OCI-LY7 (cell line): Measurements from ENCODE around the gene SGMS1. TPM values are rescaled to one million over a fixed set of nuclear protein-coding genes. Genes with fewer than 3 reads are reported as not detected.

ENCODE experiments used
- BruUV-seq: library from RNA; stranded (reverse); fragments of 400-500 nt; replicated peaks from 2 replicates; lab custom pipeline; 2021; lab: Mats Ljungman, UMichigan
- CTCF ChIA-PET: fragments of 300-600 bp; sonication (Branson Sonifier 250); formaldehyde crosslinking; loops from one replicate; lab custom pipeline; 2022; ENCODE audit warnings: antibody characterized with exemption; ENCODE audit not compliant: unreplicated experiment; lab: Charles Lee
- POLR2A ChIA-PET: fragments of 300-600 bp; sonication (Branson Sonifier 250); formaldehyde crosslinking; loops from one replicate; lab custom pipeline; 2022; ENCODE audit warnings: antibody characterized with exemption; lab: Charles Lee
- DNase-seq: peaks from one replicate; pipeline ENCODE4 v3.0.0-alpha.2; 2015; ENCODE audit warnings: low spot score
- H2AFZ ChIP-seq: fragments of 200-600 bp; sonication (generic), shearing (Covaris generic); 2 replicates; pipeline ENCODE4 v1.6.1; 2014; ENCODE audit warnings: mild to moderate bottlenecking, antibody characterized with exemption, low read length, moderate library complexity
- H3K27ac ChIP-seq: fragments of 200-600 bp; sonication (generic); 2 replicates; pipeline ENCODE4 v1.5.1; 2014; ENCODE audit warnings: mixed run types, low read depth, mild to moderate bottlenecking, moderate library complexity, low read length, inconsistent platforms; ENCODE audit not compliant: poor library complexity, severe bottlenecking
- H3K36me3 ChIP-seq: fragments of 200-600 bp; sonication (generic); 2 replicates; pipeline ENCODE4 v1.6.1; 2014; ENCODE audit warnings: mild to moderate bottlenecking, antibody characterized with exemption, low read length, moderate library complexity, mixed read lengths; ENCODE audit not compliant: insufficient read depth
- H3K4me1 ChIP-seq: fragments of 200-600 bp; sonication (generic); 2 replicates; pipeline ENCODE4 v1.5.1; 2014; ENCODE audit warnings: mild to moderate bottlenecking, low read length; ENCODE audit not compliant: insufficient read depth, poor library complexity, severe bottlenecking
- H3K4me2 ChIP-seq: fragments of 200-600 bp; sonication (generic); 2 replicates; pipeline ENCODE4 v1.6.1; 2014; ENCODE audit warnings: mild to moderate bottlenecking, low read length
- H3K4me3 ChIP-seq: fragments of 200-600 bp; sonication (generic); 2 replicates; pipeline ENCODE4 v1.5.1; 2014; ENCODE audit warnings: mild to moderate bottlenecking, low read depth, low read length; ENCODE audit not compliant: poor library complexity, severe bottlenecking
- H3K79me2 ChIP-seq: fragments of 200-600 bp; sonication (generic); 2 replicates; pipeline ENCODE4 v1.6.1; 2016; ENCODE audit warnings: low read depth, mild to moderate bottlenecking, low read length, moderate library complexity, mixed read lengths; ENCODE audit not compliant: insufficient read depth
- H3K9me2 ChIP-seq: fragments of 200-600 bp; sonication (generic); 2 replicates; pipeline ENCODE4 v1.6.1; 2016; ENCODE audit warnings: mild to moderate bottlenecking, low read length, mixed read lengths; ENCODE audit not compliant: insufficient read depth
- H3K9me3 ChIP-seq: fragments of 200-600 bp; sonication (generic); 2 replicates; pipeline ENCODE4 v1.6.1; 2014; ENCODE audit warnings: mild to moderate bottlenecking, mixed run types, low read length, mixed read lengths
- H4K20me1 ChIP-seq: fragments of 200-600 bp; sonication (generic); 2 replicates; pipeline ENCODE4 v1.6.1; 2014; ENCODE audit warnings: mild to moderate bottlenecking, antibody characterized with exemption, low read length, moderate library complexity, mixed read lengths; ENCODE audit not compliant: insufficient read depth
- EZH2phosphoT487 ChIP-seq: fragments of 200-600 bp; sonication (generic); IDR thresholded peaks from 2 replicates; pipeline ENCODE4 v1.6.1; 2018; ENCODE audit warnings: low read depth, borderline replicate concordance, mild to moderate bottlenecking, mixed run types, antibody characterized with exemption, low read length, moderate library complexity, mixed read lengths
- intact Hi-C: fragments of 100-400 bp; cut with micrococcal nuclease; formaldehyde crosslinking; loops from one replicate; pipeline ENCODE4 v1.10.0; 2022; ENCODE audit not compliant: unreplicated experiment
- total RNA-seq, 2 experiments: library from RNA; depleted of rRNA in 1 of 2; stranded (reverse); fragments of >200 nt in 1 of 2; shearing (Covaris generic) in 1 of 2; gene quantifications; 2 replicates each; pipeline ENCODE4 v1.2.3, GENCODE V29; 2014 to 2022
- TF ChIP-seq, protein P1 (sequence below): fragments of 200-600 bp; sonication (generic); conservative IDR thresholded peaks from 2 replicates; pipeline ENCODE4 v1.5.1; 2014; ENCODE audit warnings: mild to moderate bottlenecking, antibody characterized with exemption, low read length, moderate library complexity, mixed read lengths

Gene SGMS1
- total RNA-seq, 2 experiments from 2014 or later, result 45.4 to 57.5 TPM

DNA sequence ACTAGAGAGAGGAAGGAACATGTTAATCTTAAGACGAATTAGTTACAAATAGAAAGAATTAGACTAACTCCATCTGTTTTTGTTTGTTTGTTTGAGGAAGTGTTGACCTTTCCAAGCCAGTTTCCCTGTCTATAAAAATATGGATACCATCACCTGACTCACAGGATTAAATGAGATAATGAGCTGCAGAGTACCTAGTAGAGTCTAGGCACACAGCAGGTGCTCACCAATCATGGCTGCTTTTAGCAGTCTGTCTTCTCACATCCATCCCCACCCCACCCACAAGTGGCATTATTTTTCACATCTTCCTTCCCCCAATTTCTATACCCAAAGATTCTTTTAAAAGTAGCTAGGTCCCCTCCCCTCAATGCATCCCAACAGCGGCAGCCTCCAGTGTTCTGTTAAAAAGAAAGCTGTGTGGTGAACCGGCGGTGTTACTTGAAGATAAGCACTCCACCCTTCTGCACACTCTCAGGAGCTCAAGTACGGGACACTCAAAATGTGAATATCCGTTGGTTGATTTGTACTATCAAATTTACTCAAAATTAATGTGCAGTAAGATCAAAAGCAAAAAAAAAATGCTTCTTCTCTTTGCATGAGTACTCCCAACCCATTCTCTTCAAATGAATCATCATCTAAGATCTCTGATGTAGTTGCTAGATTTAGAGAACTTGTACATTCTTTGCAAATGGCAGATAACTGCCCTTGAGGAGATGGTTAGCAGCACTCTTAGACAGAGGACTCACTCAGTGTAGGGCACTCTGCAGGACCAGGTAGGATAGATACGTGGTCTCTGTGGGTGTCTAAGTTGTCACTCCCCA, 227.1 kb downstream of the SGMS1 start:
- Histone ChIP-seq H4K20me1 (no peaks in the 10 kb centered on the region), H3K4me1 (no peaks in the 10 kb centered on the region), H3K79me2 (no peaks in the 10 kb centered on the region), H3K27ac (no peak overlapping the region), H2AFZ (no peak overlapping the region), H3K4me3 (no peak overlapping the region), H3K9me3 (no peaks in the 10 kb centered on the region), H3K9me2 (no peaks in the 10 kb centered on the region), H3K36me3 (no peaks in the 10 kb centered on the region), H3K4me2 (no peak overlapping the region)
- no peak for DNase-seq
- intact Hi-C loops, result no loop called here
- no peak for TF ChIP-seq EZH2phosphoT487
- TF ChIP-seq, protein P1, sequence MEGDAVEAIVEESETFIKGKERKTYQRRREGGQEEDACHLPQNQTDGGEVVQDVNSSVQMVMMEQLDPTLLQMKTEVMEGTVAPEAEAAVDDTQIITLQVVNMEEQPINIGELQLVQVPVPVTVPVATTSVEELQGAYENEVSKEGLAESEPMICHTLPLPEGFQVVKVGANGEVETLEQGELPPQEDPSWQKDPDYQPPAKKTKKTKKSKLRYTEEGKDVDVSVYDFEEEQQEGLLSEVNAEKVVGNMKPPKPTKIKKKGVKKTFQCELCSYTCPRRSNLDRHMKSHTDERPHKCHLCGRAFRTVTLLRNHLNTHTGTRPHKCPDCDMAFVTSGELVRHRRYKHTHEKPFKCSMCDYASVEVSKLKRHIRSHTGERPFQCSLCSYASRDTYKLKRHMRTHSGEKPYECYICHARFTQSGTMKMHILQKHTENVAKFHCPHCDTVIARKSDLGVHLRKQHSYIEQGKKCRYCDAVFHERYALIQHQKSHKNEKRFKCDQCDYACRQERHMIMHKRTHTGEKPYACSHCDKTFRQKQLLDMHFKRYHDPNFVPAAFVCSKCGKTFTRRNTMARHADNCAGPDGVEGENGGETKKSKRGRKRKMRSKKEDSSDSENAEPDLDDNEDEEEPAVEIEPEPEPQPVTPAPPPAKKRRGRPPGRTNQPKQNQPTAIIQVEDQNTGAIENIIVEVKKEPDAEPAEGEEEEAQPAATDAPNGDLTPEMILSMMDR, result no peak
- POLR2A ChIA-PET, result interaction anchor here (0.6 to 1.3 kb wide), 5 partner anchors 12 to 116 kb away, joined by 3 read pairs; no protein-coding TSS in a partner anchor
- BruUV-seq, result no TSS peak
- CTCF ChIA-PET, result no interaction called here

DNA sequence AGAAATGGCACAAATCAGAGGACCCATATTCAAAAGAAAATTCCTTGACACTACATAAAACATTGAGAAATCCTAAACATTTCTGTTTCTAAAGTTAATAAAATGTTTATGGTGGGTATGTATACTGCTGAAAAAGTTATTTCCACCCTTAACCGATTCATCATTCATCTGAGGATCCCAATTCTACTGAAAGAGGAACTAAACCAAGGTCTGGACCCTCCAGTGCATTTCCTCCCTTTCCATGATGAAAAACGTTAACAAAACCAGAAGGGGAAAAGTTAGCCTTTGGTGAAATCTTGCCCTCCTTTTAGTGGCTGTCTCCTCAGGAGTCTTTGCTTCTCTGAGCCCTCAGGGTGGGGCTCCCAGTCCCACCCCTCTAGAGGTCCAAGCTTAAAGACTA, 227.9 kb downstream of the SGMS1 start:
- H3K79me2 ChIP-seq, result no peaks in the 10 kb centered on the region
- no peaks in the 10 kb centered on the region for H3K9me2 ChIP-seq
- H4K20me1 ChIP-seq, result no peaks in the 10 kb centered on the region
- BruUV-seq, result no TSS peak
- ChIA-PET POLR2A (interaction anchor here (1.5 to 1.6 kb wide), 2 partner anchors 8 to 22 kb away, joined by 4 to 7 read pairs; no protein-coding TSS in a partner anchor), CTCF (no interaction called here)
- H3K9me3 ChIP-seq, result no peaks in the 10 kb centered on the region
- H2AFZ ChIP-seq, result no peak overlapping the region
- no peaks in the 10 kb centered on the region for H3K36me3 ChIP-seq
- intact Hi-C loops, result no loop called here
- no peaks in the 10 kb centered on the region for H3K4me1 ChIP-seq
- no peak for DNase-seq
- no peak for TF ChIP-seq EZH2phosphoT487
- TF ChIP-seq, protein P1, result no peak
- no peak overlapping the region for H3K4me2 ChIP-seq
- no peak overlapping the region for H3K4me3 ChIP-seq
- H3K27ac ChIP-seq, result no peak overlapping the region

DNA sequence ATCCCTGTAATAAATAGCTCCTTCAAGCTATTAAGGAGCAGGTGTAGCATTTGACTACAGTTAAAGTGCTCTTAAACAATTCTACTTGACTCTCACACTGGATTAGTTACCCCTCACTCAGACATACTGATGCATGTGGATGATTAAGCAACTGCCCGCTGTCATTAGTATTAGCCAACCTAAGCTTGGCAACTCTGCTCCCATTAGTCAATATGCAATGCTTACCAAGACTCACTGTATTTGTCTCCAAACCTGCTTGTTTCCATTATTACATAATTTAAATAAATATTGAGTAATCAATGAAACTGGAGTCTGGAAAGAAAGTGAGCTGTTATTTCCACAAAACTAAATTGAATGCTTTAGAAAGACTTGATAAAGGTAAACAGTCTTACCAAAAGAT, 228.5 kb downstream of the SGMS1 start:
- no peaks in the 10 kb centered on the region for H3K79me2 ChIP-seq
- H3K27ac ChIP-seq, result no peak overlapping the region
- no TSS peak for BruUV-seq
- no peak overlapping the region for H3K4me2 ChIP-seq
- H4K20me1 ChIP-seq, result no peaks in the 10 kb centered on the region
- no peaks in the 10 kb centered on the region for H3K4me1 ChIP-seq
- no peaks in the 10 kb centered on the region for H3K9me3 ChIP-seq
- H3K36me3 ChIP-seq, result no peaks in the 10 kb centered on the region
- TF ChIP-seq EZH2phosphoT487, result no peak
- TF ChIP-seq, protein P1, result no peak
- H3K4me3 ChIP-seq, result no peak overlapping the region
- ChIA-PET CTCF (no interaction called here), POLR2A (interaction anchor here (1.5 to 1.6 kb wide), 2 partner anchors 9 to 22 kb away, joined by 4 to 7 read pairs; no protein-coding TSS in a partner anchor)
- no peak for DNase-seq
- intact Hi-C loops, result no loop called here
- no peak overlapping the region for H2AFZ ChIP-seq
- H3K9me2 ChIP-seq, result no peaks in the 10 kb centered on the region
